SK-N-SH (cell line): ENCODE results near the gene ETV6. TPM values are rescaled to one million over a fixed set of nuclear protein-coding genes. Genes with fewer than 3 reads are reported as not detected.

Experiments used
- CTCF ChIA-PET: fragments of 300-600, 350-600 bp; formaldehyde crosslinking; extraction: SDS; loops from one replicate; lab custom pipeline; 2021; lab: Yijun Ruan, JAX
- POLR2A ChIA-PET: fragments of 350-600 bp; sonication (Branson Sonifier 250); formaldehyde crosslinking; extraction: SDS; loops from one replicate; lab custom pipeline; 2020; ENCODE audit warnings: antibody characterized with exemption, inconsistent platforms; lab: Yijun Ruan, JAX
- DNase-seq: peaks from one replicate; pipeline ENCODE4 v3.0.0; 2012
- H2AFZ ChIP-seq: fragments of 200-600 bp; sonication (generic); 2 replicates; pipeline ENCODE4 v1.8.1; 2016; ENCODE audit warnings: antibody characterized with exemption, mild to moderate bottlenecking, low read depth
- H3F3A ChIP-seq: fragments of 200-600 bp; sonication (generic); replicated peaks from 2 replicates; pipeline ENCODE3; 2016; ENCODE audit warnings: antibody characterized with exemption, mild to moderate bottlenecking; ENCODE audit not compliant: insufficient read depth
- H3K27ac ChIP-seq, 2 experiments: fragments of 200-500 bp in 1 of 2; fragments of 200-600 bp in 1 of 2; sonication (Bioruptor generic) in 1 of 2; sonication (generic), shearing (Covaris generic) in 1 of 2; 2 replicates each; pipeline versions ENCODE4 v1.5.1 to v1.6.1; 2014 to 2016; ENCODE audit warnings: low read depth in 2 of 2, inconsistent platforms in 1 of 2, low read length in 1 of 2, mild to moderate bottlenecking in 1 of 2, mixed read lengths in 1 of 2
- H3K27me3 ChIP-seq: fragments of 200-600 bp; sonication (generic), shearing (Covaris generic); 2 replicates; pipeline ENCODE4 v1.6.1; 2016; ENCODE audit warnings: mixed run types; ENCODE audit not compliant: insufficient read depth
- H3K36me3 ChIP-seq, 2 experiments: fragments of 200-500 bp in 1 of 2; fragments of 200-600 bp in 1 of 2; sonication (Bioruptor generic) in 1 of 2; sonication (generic) in 1 of 2; replicated peaks in 1 of 2; 2 replicates each; pipeline versions ENCODE3 to v1.5.1; 2014 to 2016; ENCODE audit warnings: low read length in 1 of 2, mild to moderate bottlenecking in 1 of 2; ENCODE audit not compliant: insufficient read depth in 2 of 2, control insufficient read depth in 1 of 2
- H3K4me1 ChIP-seq, 2 experiments: fragments of 200-500 bp in 1 of 2; fragments of 200-600 bp in 1 of 2; sonication (Bioruptor generic) in 1 of 2; sonication (generic), shearing (Covaris generic) in 1 of 2; 2 replicates each; pipeline versions ENCODE4 v1.5.1 to v1.6.1; 2014 to 2016; ENCODE audit warnings: low read depth in 1 of 2, low read length in 1 of 2, mixed run types in 1 of 2; ENCODE audit not compliant: insufficient read depth in 2 of 2, control insufficient read depth in 1 of 2
- H3K4me2 ChIP-seq: fragments of 200-600 bp; sonication (generic), shearing (Covaris generic); 2 replicates; pipeline ENCODE4 v1.6.1; 2017; ENCODE audit warnings: mixed run types
- H3K4me3 ChIP-seq, 2 experiments: fragments of 200-500 bp in 1 of 2; fragments of 200-600 bp in 1 of 2; sonication (Bioruptor generic) in 1 of 2; sonication (generic), shearing (Covaris generic) in 1 of 2; 2 replicates each; pipeline versions ENCODE4 v1.5.1 to v1.8.1; 2014 to 2016; ENCODE audit warnings: low read depth in 2 of 2, inconsistent platforms in 1 of 2, low read length in 1 of 2, mild to moderate bottlenecking in 1 of 2, mixed read lengths in 1 of 2, moderate library complexity in 1 of 2
- H3K79me2 ChIP-seq: fragments of 200-600 bp; sonication (generic); 2 replicates; pipeline ENCODE4 v1.8.1; 2017; ENCODE audit warnings: mild to moderate bottlenecking; ENCODE audit not compliant: insufficient read depth
- H3K9ac ChIP-seq: fragments of 200-600 bp; sonication (generic); 2 replicates; pipeline ENCODE4 v1.6.1; 2017; ENCODE audit warnings: mixed run types
- H3K9me2 ChIP-seq: fragments of 200-600 bp; sonication (generic); 2 replicates; pipeline ENCODE4 v1.6.1; 2017; ENCODE audit warnings: mixed run types
- H3K9me3 ChIP-seq: fragments of 200-600 bp; sonication (generic); 2 replicates; pipeline ENCODE4 v1.6.1; 2017; ENCODE audit warnings: mixed run types, mild to moderate bottlenecking, moderate library complexity
- H4K20me1 ChIP-seq: fragments of 200-600 bp; sonication (generic); 2 replicates; pipeline ENCODE4 v1.6.1; 2017; ENCODE audit warnings: mild to moderate bottlenecking, mixed run types; ENCODE audit not compliant: insufficient read depth
- CHD2 ChIP-seq: fragments of 150-350 bp; IDR thresholded peaks from 2 replicates; pipeline ENCODE4 v1.6.1; 2018; ENCODE audit warnings: low read length; ENCODE audit not compliant: partially characterized antibody
- ELF1 ChIP-seq: IDR thresholded peaks from 2 replicates; pipeline ENCODE4 v1.4.0; 2012
- EZH2phosphoT487 ChIP-seq: fragments of 200-600 bp; sonication (generic); IDR thresholded peaks from 2 replicates; pipeline ENCODE4 v1.6.1; 2017; ENCODE audit warnings: low read depth, mixed run types, mild to moderate bottlenecking, antibody characterized with exemption, moderate library complexity, borderline replicate concordance
- FOSL2 ChIP-seq: IDR thresholded peaks from 2 replicates; pipeline ENCODE4 v1.4.0; 2012; ENCODE audit warnings: low read depth, mild to moderate bottlenecking, moderate library complexity, borderline replicate concordance
- GATA2 ChIP-seq: sonication (generic); formaldehyde crosslinking; IDR thresholded peaks from 2 replicates; pipeline ENCODE4 v1.5.0; 2020; ENCODE audit warnings: mild to moderate bottlenecking, missing genetic modification reagents
- JUND ChIP-seq: IDR thresholded peaks from 2 replicates; pipeline ENCODE4 v1.4.0; 2012
- MAX ChIP-seq: IDR thresholded peaks from 2 replicates; pipeline ENCODE4 v1.4.0; 2012; ENCODE audit warnings: low read depth
- NFIC ChIP-seq: IDR thresholded peaks from 2 replicates; pipeline ENCODE4 v1.4.0; 2012; ENCODE audit warnings: borderline replicate concordance
- POLR2AphosphoS5 ChIP-seq: IDR thresholded peaks from 2 replicates; pipeline ENCODE4 v1.6.1; 2012; ENCODE audit warnings: low read depth, low read length
- REST ChIP-seq: IDR thresholded peaks from 2 replicates; pipeline ENCODE4 v1.6.1; 2012; ENCODE audit warnings: mild to moderate bottlenecking, low read depth, low read length, moderate library complexity
- SMC3 ChIP-seq: IDR thresholded peaks from 2 replicates; pipeline ENCODE4 v1.6.1; 2012; ENCODE audit warnings: low read depth, low read length, improper control_type of control experiment
- ZBTB33 ChIP-seq: IDR thresholded peaks from 2 replicates; pipeline ENCODE4 v1.4.0; 2012; ENCODE audit warnings: low read depth, borderline replicate concordance
- WGBS: methylation state at CpG from one replicate; pipeline ENCODE4 v1.1.6; 2017; ENCODE audit warnings: low lambda C conversion rate; 5-methylcytosine and 5-hydroxymethylcytosine counted together
- polyA plus RNA-seq, 3 experiments: library from polyadenylated mRNA; depleted of rRNA; stranded (reverse); fragments of >200 nt; gene quantifications; 2 replicates each; pipeline ENCODE4 v1.2.3, GENCODE V29; 2012
- TF ChIP-seq, protein P1 (sequence below): fragments of 150-350 bp; IDR thresholded peaks from 2 replicates; pipeline ENCODE4 v1.6.1; 2016; ENCODE audit warnings: mild to moderate bottlenecking, low read depth, low read length

The ETV6 gene
- polyA plus RNA-seq, 1 of the 3 experiments (the other 2 are of a cell fraction) = 4.0 TPM

GRCh38 chr12:11881835-11882234 lies 232.4 kb downstream of the ETV6 start:
- Histone ChIP-seq H4K20me1 (no peaks in the 10 kb centered on the region), H3K4me3 (no peak overlapping the region), H3K9ac (no peak overlapping the region), H3K27ac (no peak overlapping the region), H3K4me2 (no peak overlapping the region), H3K79me2 (peaks cover 14% of the 10 kb centered on the region; the same call in 1 of the 2 replicates), H3K9me3 (no peaks in the 10 kb centered on the region), H3K27me3 (no peaks in the 10 kb centered on the region), H2AFZ (no peak overlapping the region), H3F3A (peaks cover 2% of the 10 kb centered on the region), H3K4me1 (peaks cover 10 to 39% of the 10 kb centered on the region in 2 experiments; a peak in 3 of 4 replicates), H3K36me3 (peaks cover 26 to 30% of the 10 kb centered on the region in 2 experiments), H3K9me2 (no peaks in the 10 kb centered on the region)
- no peak for DNase-seq
- ChIA-PET POLR2A (no interaction called here), CTCF (no interaction called here)
- TF ChIP-seq ELF1 (no peak), POLR2AphosphoS5 (no peak), REST (no peak), GATA2 (no peak)
- WGBS = 100% methylated on average over 2 of the region's 2 CpGs

DNA sequence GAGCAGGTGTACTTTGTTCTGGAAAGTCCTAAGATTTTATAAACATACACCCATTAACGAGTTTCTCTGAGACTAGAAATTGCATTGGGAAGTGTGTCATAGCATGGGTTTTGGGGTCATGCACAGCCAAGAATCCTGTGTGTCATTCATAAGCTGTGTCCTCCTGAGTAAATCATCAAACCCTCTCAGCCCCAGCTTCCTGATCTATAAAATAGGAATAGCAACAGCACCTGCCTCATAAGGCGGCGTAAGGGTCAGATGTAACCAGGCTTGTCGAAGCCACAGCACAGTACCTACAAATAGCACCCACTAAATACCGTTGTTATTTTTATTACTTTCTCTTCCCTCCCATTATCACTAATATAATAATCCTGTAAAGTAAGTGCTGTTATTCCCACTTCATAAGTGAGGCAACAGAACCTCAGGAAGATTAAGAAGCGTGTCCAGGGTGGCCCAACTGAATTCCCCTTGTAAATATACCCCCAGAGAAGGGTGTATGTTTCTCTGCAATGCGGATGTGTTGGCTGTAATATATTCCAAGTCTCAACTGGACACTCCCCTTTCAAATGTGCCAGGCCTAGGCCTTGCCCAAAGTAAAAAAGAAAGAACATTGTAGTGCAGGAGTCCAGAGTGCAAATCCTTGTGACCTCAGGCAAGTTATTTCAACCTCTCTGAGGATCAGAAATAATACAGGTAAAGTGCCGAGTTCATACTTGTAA lies 233.0 kb downstream of the ETV6 start:
- Histone ChIP-seq H2AFZ (no peak overlapping the region), H3K4me1 (peaks cover 10 to 32% of the 10 kb centered on the region in 2 experiments; a peak in 3 of 4 replicates), H3K79me2 (peaks cover 14% of the 10 kb centered on the region; the same call in 1 of the 2 replicates), H3K27ac (no peak overlapping the region), H3K36me3 (peaks cover 26 to 35% of the 10 kb centered on the region in 2 experiments), H4K20me1 (no peaks in the 10 kb centered on the region), H3K4me3 (no peak overlapping the region), H3K9me3 (no peaks in the 10 kb centered on the region), H3K9ac (no peak overlapping the region), H3K27me3 (no peaks in the 10 kb centered on the region), H3F3A (no peaks in the 10 kb centered on the region), H3K4me2 (no peak overlapping the region), H3K9me2 (no peaks in the 10 kb centered on the region)
- ChIA-PET CTCF (interaction anchor here (0.7 kb wide), 1 partner anchor 66 kb away, joined by 3 read pairs; no protein-coding TSS in a partner anchor), POLR2A (no interaction called here)
- DNase-seq = no peak
- no peak for TF ChIP-seq JUND
- TF ChIP-seq ZBTB33 = no peak
- TF ChIP-seq CHD2 = no peak
- TF ChIP-seq SMC3 = no peak
- no peak for TF ChIP-seq POLR2AphosphoS5
- TF ChIP-seq ELF1 = no peak
- no peak for TF ChIP-seq NFIC
- TF ChIP-seq EZH2phosphoT487 = no peak
- TF ChIP-seq, protein P1, sequence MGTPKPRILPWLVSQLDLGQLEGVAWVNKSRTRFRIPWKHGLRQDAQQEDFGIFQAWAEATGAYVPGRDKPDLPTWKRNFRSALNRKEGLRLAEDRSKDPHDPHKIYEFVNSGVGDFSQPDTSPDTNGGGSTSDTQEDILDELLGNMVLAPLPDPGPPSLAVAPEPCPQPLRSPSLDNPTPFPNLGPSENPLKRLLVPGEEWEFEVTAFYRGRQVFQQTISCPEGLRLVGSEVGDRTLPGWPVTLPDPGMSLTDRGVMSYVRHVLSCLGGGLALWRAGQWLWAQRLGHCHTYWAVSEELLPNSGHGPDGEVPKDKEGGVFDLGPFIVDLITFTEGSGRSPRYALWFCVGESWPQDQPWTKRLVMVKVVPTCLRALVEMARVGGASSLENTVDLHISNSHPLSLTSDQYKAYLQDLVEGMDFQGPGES = no peak
- TF ChIP-seq FOSL2 = no peak
- TF ChIP-seq MAX = no peak
- 94% methylated on average over 8 of the region's 8 CpGs for WGBS
